HG02678 (cell line): ENCODE results near the gene IQGAP1.
"Not testable (repeated sequence)": the region's sequence is repeated elsewhere in the genome, so short reads cannot be mapped to it uniquely, and the experiment has no call there.

Experiments used
- ATAC-seq: cut with Tn5 transposase; IDR thresholded peaks from one replicate; pipeline ENCODE4 v1.9.1; 2021; ENCODE audit warnings: mild to moderate bottlenecking, moderate library complexity; ENCODE audit not compliant: unreplicated experiment

The IQGAP1 gene

DNA sequence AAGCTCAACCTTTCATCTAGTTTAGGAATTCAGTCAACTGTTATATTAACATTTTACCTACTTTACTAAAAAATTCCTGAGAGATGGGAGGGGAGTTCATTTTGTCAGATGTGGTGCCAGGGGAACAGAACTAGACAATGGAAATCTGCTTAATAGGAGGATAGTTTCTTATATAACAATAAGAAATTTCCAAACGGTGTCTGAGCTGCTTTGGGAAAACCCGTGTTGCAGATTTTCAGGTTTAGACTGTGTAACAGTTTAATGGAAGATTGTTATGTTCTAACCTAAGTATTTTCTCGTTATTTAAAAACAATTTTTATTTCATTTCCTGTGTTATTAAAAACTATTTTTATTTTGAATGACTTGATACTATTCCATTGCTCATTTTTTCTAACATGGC lies 19.3 kb downstream of the IQGAP1 start:
- ATAC-seq: no peak

DNA sequence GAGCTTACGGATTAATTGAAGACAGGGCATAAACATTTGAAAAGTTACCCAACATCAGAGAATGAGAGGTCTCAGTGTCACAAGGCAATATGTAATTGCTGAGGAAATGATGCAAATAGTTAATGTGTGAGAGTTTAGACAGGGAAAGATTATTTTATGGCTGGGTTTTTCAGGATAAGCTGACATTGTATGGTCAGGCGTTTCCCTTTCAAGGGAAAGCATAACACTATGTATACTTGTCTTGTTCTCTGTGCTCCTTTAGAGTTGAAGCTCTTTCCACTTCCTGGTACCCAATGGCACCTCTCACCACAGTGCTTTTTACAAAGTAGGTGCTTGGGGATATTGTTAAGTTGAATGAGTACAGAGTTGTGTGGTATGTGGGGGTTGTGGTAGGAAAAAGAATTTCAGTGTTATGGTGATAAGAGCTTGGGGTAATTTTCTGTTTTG lies 19.9 kb downstream of the IQGAP1 start:
- ATAC-seq: no peak

DNA sequence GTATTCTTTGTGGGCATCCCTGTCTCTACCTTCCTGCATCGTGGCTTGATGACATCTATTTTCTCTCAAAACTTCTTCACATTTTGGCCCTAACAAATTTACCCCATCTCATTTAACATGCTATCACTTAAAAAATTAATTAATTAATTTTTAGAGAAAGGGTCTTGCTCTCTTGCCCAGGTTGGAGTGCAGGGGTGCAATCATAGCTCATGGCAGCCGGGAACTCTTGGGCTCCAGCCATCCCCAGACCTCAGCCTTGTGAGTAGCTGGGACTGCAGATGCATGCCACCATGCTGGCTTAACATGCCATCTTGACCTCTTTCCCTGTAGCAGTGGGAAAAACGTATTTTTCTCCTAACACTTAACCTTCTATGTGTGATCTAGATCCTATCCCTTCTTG lies 20.6 kb downstream of the IQGAP1 start:
- no peak for ATAC-seq

DNA sequence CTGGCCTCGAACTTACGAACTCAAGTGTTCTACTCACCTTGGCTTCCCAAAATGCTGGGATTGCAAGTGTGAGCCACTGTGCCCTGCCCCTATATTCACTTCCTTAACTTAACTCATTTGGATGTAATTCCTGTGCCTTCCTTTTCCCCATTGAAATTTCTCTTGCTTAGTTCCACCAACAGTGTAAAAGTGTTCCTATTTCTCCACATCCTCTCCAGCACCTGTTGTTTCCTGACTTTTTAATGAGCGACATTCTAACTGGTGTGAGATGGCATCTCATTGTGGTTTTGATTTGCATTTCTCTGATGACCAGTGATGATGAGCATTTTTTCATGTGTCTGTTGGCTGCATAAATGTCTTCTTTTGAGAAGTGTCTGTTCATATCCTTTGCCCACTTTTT lies 21.5 kb downstream of the IQGAP1 start:
- ATAC-seq: not testable (repeated sequence)

DNA sequence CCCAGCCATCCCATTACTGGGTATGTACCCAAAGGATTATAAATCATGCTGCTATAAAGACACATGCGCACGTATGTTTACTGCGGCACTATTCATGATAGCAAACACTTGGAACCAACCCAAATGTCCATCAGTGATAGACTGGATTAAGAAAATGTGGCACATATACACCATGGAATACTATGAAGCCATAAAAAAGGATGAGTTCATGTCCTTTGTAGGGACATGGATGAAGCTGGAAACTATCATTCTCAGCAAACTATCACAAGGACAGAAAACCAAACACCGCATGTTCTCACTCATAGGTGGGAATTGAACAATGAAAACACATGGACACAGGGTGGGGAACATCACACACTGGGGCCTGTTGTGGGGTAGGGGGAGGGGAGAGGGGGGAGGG lies 22.3 kb downstream of the IQGAP1 start:
- not testable (repeated sequence) for ATAC-seq

DNA sequence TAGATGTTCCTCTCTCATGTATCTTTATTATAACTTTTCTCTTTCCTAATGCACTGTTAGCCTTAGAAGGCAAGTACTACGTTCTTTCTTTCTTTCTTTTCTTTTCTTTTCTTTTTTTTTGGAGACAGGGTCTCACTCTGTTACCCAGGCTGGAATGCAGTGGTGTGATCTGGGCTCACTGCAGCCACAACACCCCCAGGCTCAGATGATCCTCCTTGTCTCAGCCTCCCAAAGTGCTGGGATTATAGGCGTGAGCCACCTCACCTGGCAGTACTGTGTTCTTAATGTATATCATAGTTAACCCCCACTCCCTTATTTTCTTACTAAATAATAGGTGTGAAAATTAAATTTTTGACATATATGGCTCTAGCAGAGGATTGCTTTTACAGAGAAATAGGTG lies 23.1 kb downstream of the IQGAP1 start:
- no peak for ATAC-seq

DNA sequence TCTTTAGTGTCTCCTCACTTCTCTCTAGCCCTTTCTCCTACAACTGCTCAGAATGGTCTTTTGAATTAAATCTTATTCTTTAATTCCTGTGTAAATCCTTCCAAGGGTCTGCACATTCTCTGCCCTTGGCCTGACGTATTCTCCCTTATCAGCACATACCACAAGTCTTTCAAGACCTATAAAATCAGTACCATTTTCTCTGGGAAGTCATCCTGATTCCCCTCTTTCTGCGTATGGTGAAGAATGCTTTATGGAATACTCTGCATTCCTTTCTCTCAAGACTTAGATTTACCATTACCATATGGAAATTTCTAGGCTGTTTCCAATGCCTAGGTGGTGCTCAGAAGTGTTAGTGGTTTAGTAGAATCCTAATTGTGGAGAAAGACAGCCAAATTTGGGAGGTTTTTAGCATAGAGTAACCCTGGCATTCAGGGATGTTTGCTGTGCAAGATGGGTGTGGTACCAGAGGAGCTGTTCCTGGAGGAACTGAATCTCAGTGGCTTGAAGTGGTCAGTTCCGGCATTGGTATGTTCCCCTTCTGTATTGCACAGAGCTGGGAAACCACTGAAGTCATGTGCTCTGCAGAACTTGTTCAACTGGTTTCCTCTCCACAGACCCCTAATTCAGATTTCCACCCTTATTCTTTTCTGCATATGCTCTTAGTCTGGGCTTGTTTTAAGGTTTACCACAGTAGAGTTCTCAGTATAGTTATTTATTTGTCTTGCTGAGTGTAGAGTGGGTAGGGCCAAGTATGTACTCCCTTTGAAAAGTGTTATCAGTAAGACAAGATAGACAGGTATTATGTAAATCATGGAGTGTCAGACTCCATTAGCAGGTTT lies 24.5 kb downstream of the IQGAP1 start:
- peak; percentile 85 for ATAC-seq

DNA sequence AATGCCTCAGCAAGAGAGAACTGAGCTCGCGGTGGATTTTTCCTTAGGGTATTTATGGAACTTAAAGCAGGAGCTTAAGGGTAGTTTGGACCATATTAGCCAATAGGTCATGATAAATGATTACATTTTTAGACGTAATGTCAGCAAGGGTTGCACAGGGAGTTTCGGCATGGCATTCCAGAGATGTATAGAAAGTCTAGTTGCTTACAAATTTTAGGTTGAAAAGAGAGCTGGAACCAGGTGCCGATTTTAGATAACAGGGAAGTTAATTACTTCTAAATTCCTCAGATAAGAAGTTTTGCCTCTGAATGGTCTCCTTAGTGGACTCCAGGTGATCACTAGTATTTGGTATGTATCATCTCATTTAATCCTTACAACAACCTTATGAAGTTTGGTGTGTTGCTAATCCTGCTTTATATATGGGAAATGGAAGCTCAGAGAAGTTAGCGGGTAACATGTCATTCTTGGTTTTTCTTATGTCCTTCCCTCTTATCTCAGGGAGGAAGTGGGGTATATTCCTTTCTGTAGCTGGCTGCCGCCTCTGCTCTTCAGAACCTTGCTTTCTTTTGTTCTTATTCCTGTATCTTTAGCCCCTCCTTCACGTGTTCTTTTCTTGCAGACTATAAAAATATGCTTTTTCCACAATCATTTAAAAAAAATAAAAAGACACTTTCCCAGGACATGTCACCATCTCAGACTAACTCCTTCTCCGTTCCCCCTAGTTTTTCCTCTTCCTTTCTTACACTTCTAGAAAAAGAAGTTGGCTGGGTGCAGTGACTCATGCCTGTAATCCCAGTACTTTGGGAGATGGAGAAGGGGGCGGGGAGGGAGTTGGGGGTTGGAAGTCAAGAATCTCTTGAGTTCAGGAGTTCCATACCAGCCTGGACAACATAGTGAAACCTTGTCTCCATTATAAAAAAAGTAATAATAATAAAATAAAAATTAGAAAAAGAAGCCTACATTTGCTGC lies 25.7 kb downstream of the IQGAP1 start:
- no peak for ATAC-seq

DNA sequence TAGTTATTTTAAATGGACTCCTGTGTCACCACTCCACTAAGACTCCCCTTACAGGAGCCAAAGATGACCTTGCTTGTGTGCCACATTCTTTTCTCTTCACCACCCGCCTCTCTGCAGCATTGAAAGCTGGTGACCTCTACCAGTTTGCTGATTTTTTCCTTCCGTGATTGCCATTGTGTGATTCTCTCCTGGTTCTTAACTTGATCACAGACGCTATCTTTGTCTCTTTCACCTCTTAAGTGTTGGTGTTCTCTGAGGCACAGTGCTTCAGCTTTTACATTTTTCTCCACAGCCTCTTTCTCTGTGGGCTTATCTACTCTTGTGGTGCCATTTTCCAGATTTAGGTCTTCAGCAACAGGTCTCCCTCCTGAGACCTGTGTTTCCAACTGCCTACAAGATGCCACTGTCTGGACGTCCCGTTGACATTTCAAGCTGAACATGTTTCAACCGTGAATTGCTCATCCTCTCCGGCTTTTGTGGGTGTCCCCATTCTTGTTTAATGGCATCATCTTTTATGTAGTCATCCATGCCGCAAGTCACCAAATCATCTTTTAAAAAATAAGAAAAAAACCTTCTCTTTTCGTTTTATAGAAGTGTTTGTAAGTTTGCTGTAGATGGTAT lies 26.5 kb downstream of the IQGAP1 start:
- no peak for ATAC-seq

DNA sequence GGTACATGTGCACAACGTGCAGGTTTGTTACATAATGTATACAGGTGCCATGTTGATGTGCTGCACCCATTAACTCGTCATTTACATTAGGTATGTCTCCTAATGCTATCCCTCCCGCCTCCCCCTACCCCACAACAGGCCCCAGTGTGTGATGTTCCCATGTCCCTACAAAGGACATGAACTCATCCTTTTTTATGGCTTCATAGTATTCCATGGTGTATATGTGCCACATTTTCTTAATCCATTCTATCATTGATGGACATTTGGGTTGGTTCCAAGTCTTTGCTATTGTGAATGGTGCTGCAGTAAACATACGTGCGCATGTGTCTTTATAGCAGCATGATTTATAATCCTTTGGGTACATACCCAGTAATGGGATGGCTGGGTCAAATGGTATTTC lies 28.0 kb downstream of the IQGAP1 start:
- not testable (repeated sequence) for ATAC-seq

DNA sequence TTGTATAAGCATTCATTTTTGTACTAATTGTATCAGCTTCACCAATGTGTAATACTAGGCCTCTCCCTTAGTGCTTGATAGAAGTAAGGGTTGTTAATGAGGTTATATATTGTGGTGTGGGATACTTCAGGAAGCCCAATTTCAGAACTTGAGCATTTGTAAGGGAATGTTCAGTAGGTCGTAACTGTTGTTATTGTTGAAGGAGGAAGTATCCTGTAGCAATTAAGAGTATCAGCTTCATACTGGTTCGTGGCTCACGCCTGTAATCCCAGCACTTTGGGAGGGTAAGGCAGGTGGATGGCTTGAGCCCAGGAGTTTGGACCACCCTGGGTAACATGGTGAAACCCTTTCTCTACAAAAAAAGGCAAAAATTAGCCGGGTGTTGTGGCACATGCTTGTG lies 30.6 kb downstream of the IQGAP1 start:
- no peak for ATAC-seq

DNA sequence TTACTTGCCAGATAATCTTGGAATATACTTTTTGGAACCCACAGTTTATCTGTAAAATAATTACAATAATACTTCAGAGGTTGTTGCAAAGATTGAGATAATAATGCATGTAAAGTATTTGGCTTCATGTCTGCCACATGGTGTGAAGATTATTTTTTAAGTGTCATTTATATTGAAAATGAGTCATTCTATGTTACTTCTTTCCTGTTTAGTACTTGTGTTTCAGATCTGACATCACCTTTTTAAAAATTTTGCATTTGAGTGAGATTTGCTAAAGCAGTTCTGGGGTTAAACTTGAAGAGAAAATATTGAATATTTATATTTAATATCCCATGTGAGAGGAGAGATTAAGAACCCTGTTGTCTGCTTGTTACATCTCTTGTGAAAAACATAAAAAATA lies 31.2 kb downstream of the IQGAP1 start:
- ATAC-seq: no peak

DNA sequence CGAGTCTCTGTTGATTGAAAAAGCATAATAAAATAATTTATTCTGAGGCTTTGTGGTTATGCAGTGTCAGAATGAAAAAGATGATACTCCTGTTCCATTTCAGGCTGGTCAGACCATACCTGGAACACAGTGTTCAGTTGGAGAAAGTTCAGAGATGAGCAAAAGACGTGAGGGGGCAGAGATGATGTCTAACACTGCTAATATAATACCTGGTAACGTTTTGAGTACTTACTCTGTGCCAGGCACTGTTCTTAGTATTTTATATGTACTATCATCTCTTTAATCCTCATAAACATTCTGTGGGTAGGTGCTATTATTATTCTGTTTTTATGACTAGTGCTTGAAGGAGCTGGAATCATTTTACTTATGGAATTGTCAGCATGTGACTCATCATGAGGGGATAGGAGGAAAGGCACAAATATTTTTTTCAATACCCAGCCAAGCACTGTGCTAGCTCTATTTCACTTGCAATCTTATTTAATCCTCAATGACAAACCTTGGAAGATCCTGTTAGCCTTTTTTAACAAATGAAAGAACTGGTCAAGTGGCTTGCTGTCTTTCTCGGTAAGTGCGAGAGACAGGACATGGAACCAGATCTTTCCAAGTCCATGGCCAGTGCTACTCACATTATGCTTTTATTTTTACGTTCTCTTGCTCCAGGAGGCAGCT lies 31.8 kb downstream of the IQGAP1 start:
- ATAC-seq: no peak

DNA sequence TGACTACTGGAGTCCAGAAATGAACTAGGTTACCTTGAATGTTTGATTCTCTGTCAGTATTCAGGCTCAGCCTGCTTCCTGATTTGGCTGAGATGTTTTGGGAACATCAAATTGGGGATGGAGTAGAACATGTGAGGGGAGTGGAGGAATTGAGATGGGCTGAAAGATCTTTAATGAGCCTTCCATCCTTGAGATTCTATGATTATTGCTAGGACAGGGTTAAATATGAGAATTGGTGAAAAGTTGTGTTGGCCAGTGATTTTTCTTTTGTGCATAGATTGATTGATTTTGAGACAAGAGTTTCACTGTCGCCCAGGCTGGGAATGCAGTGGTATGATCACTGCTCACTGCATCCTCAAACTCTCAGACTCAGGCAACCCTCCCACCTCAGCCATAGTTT lies 32.4 kb downstream of the IQGAP1 start:
- no peak for ATAC-seq

DNA sequence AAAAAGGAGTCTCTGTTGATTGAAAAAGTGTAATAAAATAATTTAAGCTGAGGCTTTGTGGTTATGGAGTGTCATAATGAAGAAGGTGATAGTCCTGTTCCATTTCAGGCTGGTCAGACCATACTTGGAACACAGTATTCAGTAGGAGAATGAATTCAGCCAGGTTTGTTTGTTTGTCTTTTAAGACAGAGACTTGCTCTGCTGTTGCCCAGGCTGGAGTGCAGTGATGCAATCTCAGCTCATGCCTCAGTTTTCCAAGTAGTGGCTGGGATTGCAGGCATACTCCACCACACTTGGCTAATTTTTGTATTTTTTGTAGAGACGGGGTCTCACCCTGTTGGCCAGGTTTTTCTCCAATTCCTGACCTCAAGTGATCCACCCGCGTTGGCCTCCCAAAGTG lies 33.5 kb downstream of the IQGAP1 start:
- no peak for ATAC-seq

DNA sequence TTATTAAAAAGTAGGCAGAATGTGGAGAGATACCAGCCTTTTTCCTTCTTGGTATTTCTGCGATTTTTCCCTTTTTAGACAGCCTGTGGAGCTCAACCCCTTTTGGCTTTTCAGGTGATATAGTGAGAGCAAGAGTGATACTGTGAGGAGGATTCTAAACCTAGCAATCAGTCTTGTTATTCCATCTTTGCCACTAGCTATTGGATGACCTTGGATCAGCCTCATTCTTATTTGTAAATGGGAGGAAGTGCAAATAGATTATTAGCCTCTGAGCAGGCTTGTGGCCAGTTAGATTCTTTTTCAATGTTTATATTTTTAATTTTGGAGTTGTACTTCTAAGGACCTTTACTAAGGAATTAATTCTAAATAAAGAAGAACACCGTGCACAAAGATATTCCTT lies 34.0 kb downstream of the IQGAP1 start:
- no peak for ATAC-seq

DNA sequence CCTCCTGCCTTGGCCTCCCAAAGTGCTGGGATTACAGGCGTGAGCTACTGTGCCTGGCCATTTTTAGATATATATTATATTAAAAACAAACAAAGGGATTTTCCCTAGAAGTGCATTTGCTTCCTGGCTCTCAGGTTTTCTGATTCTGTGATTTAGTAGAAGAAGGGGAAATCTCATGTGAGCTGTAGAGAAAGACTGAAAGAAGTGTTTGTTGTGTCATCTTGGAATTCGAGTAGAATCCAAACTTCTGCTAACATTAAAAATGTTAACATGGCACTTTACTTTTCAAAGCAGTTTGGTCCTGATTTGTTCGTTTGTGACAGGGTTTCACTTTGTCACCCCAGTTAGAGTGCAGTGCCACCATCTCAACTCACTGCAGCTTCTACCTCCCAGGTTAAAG lies 34.9 kb downstream of the IQGAP1 start:
- ATAC-seq: no peak

DNA sequence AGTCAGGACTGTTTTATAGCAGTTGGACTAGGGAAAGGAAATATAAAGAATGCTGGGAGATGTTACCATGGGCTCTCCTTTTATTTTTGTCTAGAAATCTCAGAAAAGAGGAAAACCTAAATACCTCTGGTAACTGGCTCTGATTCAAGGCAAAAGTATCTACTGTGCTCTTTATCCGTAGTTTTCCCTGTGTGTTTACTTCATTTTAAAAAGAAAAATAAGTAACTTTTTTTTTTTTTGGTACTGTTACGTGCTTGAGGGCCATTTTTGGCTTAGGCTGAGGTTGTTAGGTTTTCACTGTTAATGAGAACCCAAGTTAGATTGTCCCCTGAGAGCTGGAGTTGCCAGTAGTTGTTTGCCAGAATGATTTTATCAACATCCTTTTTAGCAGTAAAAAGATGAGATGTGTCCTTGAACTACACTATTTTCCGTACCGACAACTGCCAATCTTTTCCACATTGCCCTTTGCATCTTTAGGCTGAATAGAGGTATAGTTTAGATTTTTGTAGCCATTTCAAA lies 35.8 kb downstream of the IQGAP1 start:
- ATAC-seq: no peak

DNA sequence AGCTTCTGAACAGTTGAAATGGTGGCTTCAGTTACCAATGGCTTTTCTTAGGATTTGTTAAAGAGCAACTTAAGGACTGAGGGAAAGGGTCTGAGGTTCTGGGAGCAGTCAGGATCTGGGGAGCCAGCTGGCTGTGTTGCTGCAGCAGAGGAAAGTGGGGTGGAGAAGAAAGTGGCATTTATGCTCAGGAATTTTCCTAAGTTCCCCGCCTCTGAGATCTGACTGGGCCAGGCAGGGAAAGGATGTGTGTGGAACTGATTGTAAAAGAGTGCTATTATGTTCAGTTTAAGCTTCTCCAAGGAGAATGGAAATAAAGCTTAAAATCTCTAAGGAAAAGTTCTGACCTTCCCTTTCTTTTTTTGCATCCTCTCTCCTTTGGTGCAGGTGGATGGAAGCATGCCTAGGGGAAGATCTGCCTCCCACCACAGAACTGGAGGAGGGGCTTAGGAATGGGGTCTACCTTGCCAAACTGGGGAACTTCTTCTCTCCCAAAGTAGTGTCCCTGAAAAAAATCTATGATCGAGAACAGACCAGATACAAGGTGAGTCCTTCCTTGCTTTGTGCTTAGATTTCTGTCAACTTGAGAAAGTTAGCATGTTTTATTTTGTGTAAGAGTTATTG lies 37.8 kb downstream of the IQGAP1 start:
- no peak for ATAC-seq

DNA sequence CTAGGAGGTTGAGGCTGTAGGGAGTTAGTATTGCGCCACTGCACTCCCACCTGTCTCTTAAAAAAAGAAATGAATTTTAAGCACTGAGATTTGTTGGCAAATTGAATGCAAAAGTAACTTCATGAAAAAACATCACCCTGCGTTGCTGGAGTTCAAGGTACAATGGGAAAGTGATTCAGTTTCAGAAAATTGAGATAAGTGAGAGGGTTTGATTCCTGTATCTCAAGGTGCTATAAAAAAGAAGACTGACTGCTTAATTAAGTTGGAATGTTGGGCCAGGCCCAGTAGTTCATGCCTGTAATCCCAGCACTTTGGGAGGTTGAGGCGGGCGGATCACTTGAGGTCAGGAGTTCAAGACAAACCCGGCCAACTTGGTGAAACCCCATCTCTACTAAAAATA lies 39.1 kb downstream of the IQGAP1 start:
- no peak for ATAC-seq
